GM18499 (cell line): Measurements from ENCODE around the gene ZNF337.
"Not testable (repeated sequence)": the region's sequence is repeated elsewhere in the genome, so short reads cannot be mapped to it uniquely, and the experiment has no call there.

Experiments used
- ATAC-seq: cut with Tn5 transposase; IDR thresholded peaks from one replicate; pipeline ENCODE4 v1.9.1; 2021; ENCODE audit warnings: moderate number of reproducible peaks; ENCODE audit not compliant: insufficient read depth, unreplicated experiment

The ZNF337 gene

GRCh38 chr20:25696371-25697131 is at the start of gene ZNF337:
ZNF337 (minus strand) TSS chr20:25696853; CDS start chr20:25686417, 10,436 bp downstream.
- ATAC-seq: peak; percentile 80

DNA sequence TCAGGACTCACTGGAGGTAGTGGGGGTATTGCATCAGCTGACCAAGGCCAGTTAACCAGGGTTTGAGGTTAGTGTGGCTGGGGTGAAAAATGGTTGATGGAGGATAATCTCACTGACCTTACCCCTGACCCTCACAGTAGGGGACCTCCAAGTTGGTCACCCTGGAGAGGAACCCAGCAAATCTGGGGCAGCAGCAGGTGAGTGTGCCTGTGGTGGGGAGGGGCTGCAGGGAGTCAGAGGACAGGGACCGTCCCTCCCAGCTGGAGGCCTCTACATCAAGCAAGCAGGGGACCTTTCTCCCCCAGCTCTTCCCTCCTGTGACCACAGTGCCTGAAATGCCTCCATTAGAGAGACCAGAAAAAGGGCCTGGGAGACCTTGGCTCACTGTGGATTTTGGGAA is 49.1 kb upstream of the ZNF337 start:
- ATAC-seq: no peak

DNA sequence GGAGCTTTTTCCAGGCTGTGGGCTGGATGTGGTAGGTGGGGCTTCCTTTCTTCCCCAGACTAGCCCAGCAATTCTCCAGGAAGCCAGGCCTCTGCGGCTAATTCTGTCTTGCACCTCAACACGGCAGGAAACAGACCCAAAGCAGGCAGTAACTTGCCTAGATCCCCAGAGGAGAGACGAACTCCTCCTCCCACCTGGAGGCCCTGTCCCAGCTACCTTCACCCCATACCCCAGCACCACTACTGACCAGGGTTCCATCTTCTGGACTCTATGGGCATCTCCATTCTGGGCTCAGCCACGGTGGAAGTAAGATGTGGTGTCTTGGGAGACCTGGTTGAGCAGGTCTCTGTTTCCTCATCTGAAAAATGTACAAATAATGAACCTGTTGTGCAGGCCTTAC is 48.4 kb upstream of the ZNF337 start:
- no peak for ATAC-seq

- no peak for ATAC-seq
These were observed 47.6 kb upstream of the ZNF337 start for GRCh38 chr20:25744261-25744660.

- ATAC-seq: no peak
These were observed 44.4 kb upstream of the ZNF337 start for GRCh38 chr20:25741088-25741487.

- ATAC-seq: no peak
These were observed 43.1 kb upstream of the ZNF337 start for GRCh38 chr20:25739615-25740320.

DNA sequence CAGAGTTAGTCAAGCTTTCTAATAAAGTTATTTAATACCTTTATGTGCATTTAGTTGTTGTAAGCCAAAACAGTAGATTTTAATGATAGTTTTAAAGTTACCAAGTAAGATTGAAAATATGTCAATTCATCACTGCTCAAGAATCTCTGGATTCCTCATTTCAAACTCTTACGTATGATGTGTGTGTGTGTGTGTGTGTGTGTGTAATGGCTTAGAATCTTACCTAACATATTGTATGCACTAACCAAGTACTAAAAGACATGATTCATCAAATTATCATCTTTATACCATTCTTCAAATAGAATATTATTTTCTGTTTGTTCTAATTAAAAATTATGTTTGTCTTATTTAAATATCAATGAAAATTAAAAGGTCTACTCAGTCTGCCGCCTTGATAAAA is 41.5 kb upstream of the ZNF337 start:
- no peak for ATAC-seq

GRCh38 chr20:25733903-25734302 is 37.2 kb upstream of the ZNF337 start:
- no peak for ATAC-seq

DNA sequence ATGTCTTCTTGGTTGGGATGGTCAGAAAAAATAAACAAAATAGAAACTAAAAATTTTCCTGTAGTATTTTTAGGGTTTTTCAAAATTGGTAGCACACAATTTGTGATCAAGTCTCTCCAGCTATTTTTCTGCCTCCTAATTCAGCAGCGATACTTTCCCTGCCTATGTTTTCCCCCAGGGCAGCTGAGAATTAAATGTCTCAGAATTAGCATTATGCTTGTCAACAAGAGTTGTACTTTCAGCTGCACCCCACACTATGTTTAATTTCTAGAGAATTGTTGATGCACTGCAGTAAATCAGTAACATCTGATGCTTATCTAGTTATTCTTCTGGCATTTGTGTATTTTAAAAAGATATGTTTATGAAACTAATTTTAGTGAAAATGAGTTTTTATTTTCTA is 34.2 kb upstream of the ZNF337 start:
- no peak for ATAC-seq

DNA sequence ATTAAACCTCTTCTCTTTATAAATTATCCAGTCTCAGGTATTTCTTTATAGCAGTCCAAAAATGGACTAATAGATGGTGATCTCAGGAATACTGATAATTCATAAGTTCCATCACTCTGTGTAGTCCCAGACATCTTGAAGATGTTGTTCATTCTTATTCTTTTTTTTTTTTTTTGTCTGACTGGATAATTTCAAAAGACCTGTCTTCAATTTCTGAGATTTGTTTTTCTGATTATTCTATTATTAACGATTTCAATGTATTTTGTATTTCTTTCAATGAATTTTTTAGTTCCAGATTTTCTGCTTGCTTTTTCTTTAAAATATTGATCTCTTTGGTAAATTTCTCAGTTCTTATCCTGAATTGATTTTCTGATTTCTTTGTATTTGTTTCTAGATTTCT is 29.7 kb upstream of the ZNF337 start:
- ATAC-seq: no peak

DNA sequence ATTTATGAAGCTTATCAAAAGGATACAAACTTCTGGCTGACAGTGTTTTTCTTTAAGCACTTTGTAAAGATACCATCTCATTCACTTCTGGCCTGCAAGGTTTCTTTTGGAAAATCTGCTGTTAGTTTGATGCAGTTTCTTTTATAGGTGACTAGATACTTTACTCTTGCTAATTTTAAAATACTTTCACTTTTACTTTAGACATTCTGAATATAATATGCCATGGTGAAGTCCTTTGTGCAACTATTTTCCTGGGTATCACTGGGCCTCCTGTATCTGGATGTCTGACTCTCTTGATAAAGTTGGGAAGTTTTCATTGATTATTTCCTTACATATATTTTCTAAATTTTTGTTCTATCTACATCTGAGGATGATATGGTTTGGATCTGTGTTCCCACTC is 29.0 kb upstream of the ZNF337 start:
- no peak for ATAC-seq

DNA sequence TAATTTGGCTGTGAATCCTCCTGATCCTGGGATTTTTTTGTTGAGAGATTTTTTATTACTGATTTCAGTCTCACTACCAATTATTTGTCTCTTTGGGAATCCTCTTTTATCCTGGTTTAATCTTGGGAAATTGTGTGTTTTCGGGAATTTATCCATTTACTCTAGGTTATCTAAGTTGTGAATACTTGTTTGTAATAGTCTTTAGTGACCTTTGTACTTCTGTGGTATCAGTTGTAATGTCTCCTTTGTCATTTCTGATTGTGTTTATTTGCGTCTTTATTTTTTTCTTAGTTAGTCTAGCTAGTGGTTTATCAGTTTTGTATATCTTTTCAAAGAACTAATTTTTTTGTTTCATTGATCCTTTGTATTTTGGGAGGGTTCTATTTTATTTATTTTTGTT is 27.3 kb upstream of the ZNF337 start:
- ATAC-seq: no peak

DNA sequence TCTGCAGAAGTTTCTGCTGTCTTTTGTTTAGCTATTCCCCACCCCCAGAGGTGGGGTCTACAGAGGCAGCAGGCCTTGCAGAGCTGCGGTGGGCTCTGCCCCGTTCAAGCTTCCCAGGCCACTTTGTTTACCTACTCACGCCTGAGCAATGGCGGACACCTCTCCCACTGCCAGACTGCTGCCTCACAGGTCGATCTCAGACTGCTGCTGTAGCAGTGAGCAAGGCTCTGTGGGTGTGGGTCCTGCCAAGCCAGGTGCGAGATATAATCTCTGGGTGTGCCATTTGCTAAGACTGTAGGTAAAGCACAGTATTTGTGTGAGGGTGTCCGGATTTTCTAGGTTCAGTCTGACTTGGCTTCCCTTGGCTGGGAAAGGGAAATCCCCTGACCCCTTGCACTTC is 23.6 kb upstream of the ZNF337 start:
- no peak for ATAC-seq

DNA sequence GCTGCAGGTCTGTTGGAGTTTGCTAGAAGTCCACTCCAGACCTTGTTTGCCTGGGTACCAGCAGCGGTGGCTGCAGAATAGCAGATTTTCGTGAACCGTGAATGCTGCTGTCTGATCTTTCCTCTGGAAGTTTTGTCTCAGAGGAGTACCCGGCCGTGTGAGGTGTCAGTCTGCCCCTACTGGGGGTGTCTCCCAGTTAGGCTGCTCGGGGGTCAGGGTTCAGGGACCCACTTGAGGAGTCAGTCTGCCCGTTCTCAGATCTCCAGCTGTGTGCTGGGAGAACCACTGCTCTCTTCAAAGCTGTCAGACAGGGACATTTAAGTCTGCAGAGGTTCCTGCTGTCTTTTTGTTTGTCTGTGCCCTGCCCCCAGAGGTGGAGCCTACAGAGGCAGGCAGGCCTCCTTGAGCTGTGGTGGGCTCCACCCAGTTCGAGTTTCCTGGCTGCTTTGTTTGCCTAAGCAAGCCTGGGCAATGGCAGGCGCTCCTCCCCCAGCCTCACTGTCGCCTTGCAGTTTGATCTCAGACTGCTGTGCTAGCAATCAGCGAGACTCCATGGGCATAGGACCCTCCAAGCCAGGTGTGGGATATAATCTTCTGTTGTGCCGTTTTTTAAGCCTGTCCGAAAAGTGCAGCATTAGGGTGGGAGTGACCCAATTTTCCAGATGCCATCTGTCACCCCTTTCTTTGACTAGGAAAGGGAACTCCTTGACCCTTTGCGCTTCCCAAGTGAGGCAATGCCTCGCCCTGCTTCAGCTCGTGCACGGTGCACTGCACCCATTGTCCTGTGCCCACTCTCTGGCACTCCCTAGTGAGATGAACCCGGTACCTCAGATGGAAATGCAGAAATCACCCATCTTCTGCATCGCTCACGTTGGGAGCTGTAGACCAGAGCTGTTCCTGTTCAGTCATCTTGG is 22.5 kb upstream of the ZNF337 start:
- not testable (repeated sequence) for ATAC-seq

GRCh38 chr20:25707695-25708094 is 11.0 kb upstream of the ZNF337 start:
- no peak for ATAC-seq

DNA sequence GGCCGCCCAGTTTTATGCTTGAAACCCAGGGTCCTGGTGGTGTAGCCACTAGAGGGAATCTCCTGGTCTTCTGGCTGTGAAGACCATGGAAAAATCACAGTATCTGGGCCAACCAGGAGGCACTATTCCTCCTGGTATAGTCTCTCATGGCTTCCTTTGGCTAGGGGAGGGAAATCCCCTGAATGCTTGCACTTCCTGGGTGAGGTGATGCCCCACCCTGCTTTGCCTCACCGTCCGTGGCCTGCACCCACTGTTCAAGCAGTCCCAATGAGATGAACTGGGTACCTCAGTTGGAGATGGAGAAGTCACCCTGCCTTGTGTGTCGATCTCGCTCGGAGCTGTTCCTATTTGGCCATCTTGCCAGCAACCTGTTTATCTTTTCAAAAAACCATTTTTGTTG is 10.1 kb upstream of the ZNF337 start:
- no peak for ATAC-seq

DNA sequence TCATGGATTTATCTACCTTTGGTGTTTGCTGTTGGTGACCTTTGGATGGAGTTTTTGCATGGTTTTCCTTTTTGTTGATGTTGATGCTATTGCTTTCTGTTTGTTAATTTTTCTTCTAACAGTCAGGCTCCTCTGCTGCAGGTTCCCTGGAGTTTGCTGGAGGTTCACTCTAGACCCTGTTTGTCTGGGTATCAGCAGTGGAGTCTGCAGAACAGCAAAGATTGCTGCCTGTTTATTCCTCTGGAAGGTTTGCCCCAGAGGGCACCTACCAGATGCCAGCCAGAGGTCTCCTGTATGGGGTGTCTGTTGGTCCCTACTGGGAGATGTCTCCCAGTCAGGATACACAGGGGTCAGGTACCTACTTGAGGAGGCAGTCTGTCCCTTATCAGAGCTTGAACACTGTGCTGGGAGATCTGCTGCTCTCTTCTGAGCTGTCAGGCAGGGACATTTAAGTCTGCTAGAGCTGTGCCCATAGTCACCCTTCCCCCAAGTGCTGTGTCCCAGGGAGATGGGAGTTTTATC is 9.2 kb upstream of the ZNF337 start:
- no peak for ATAC-seq

GRCh38 chr20:25704303-25704702 is 7.7 kb upstream of the ZNF337 start:
- not testable (repeated sequence) for ATAC-seq

- not testable (repeated sequence) for ATAC-seq
These were observed 4.2 kb upstream of the ZNF337 start for GRCh38 chr20:25700835-25701234.

- ATAC-seq: no peak
These were observed 3.3 kb upstream of the ZNF337 start for GRCh38 chr20:25699914-25700313.

DNA sequence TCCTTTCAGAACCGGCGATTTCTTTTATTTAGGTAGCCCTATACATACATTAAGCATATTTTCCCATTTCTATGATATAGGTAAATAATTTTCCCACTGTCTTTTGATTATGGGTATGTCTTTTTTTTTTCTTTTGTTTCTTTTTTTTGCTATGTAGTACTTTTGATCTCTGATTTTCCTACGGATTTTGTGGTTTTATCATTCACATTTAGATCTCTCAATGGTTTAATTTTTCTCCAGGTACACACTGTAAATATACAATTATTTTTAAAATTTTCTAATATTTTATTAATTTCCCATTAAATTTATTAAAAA is 436 bp upstream of the ZNF337 start:
- no peak for ATAC-seq
